Measurements from ENCODE around the gene THAP3.
A peak's percentile ranks its signal among the peaks of the same experiment; 100 is the strongest.
"Not testable (repeated sequence)": the region's sequence is repeated elsewhere in the genome, so short reads cannot be mapped to it uniquely, and the experiment has no call there.

The THAP3 gene

GRCh38 chr1:6591222-6591621, 33.4 kb upstream of the THAP3 start:
- DNase-seq (ENCODE audit: low spot score), result no peak

GRCh38 chr1:6591644-6592043, 33.0 kb upstream of the THAP3 start:
- DNase-seq (ENCODE audit: low spot score), result no peak

GRCh38 chr1:6592441-6592840, 32.2 kb upstream of the THAP3 start:
- DNase-seq (ENCODE audit: low spot score), result no peak

GRCh38 chr1:6592865-6593593, 31.6 kb upstream of the THAP3 start:
- no peak for DNase-seq (ENCODE audit: low spot score)

GRCh38 chr1:6593810-6594209, 30.9 kb upstream of the THAP3 start:
- DNase-seq (ENCODE audit: low spot score), result no peak

- DNase-seq (ENCODE audit: low spot score), result no peak
Measured at GRCh38 chr1:6594977-6595740, 29.5 kb upstream of the THAP3 start.

GRCh38 chr1:6596351-6596750, 28.3 kb upstream of the THAP3 start:
- DNase-seq (ENCODE audit: low spot score), result no peak

GRCh38 chr1:6596886-6597776, 27.5 kb upstream of the THAP3 start:
- DNase-seq (ENCODE audit: low spot score), result no peak

GRCh38 chr1:6597777-6598131, 26.9 kb upstream of the THAP3 start:
- DNase-seq (ENCODE audit: low spot score), result no peak

GRCh38 chr1:6599141-6599975, 25.3 kb upstream of the THAP3 start:
- no peak for DNase-seq (ENCODE audit: low spot score)

GRCh38 chr1:6599991-6600390, 24.7 kb upstream of the THAP3 start:
- not testable (repeated sequence) for DNase-seq (ENCODE audit: low spot score)

GRCh38 chr1:6600410-6601048, 24.1 kb upstream of the THAP3 start:
- DNase-seq (ENCODE audit: low spot score), result no peak

- peak; percentile 65 for DNase-seq (ENCODE audit: low spot score)
Measured at GRCh38 chr1:6601049-6601922, 23.4 kb upstream of the THAP3 start.

GRCh38 chr1:6601923-6602668, 22.6 kb upstream of the THAP3 start:
- DNase-seq (ENCODE audit: low spot score), result no peak

GRCh38 chr1:6602669-6603237, 21.9 kb upstream of the THAP3 start, which contains the start of gene KLHL21:
KLHL21 (minus strand) TSS chr1:6602869; CDS start chr1:6602817, 52 bp downstream.
- peak; percentile 87 for DNase-seq (ENCODE audit: low spot score)

GRCh38 chr1:6603238-6603914, 21.3 kb upstream of the THAP3 start:
- no peak for DNase-seq (ENCODE audit: low spot score)

GRCh38 chr1:6603915-6604558, 20.6 kb upstream of the THAP3 start:
- DNase-seq (ENCODE audit: low spot score), result peak; percentile 79

All from HuH-7.5 (cell line).